ENCODE data around the gene EDC3. TPM values are rescaled to one million over a fixed set of nuclear protein-coding genes. Genes with fewer than 3 reads are reported as not detected.

Gene EDC3
- total RNA-seq, 1 experiment from 2014 or later, result 62.6 TPM

GRCh38 chr15:74611341-74611740, 84.5 kb downstream of the EDC3 start:
- BruUV-seq (replicated peaks), result no TSS peak
- ChIA-PET POLR2A (ENCODE audit: low non-redundant PET) (no interaction called here), CTCF (no interaction called here)
- no peak overlapping the region for H3K4me3 ChIP-seq (ENCODE audit: low read depth, low read length, poor library complexity, severe bottlenecking)
- no peaks in the 10 kb centered on the region for H3K27me3 ChIP-seq (replicated peaks; ENCODE audit: insufficient read depth, low read depth, low read length, poor library complexity)
- no peaks in the 10 kb centered on the region for H3K9me3 ChIP-seq (ENCODE audit: low read depth, low read length, poor library complexity, severe bottlenecking)
- intact Hi-C loops (cut with micrococcal nuclease; ENCODE audit: unreplicated experiment), result no loop called here
- H3K27ac ChIP-seq (ENCODE audit: low read depth, low read length, poor library complexity, severe bottlenecking), result no peak overlapping the region
- peaks cover 5% of the 10 kb centered on the region for H3K4me1 ChIP-seq (ENCODE audit: insufficient read depth, low read length, poor library complexity, severe bottlenecking)
- TF ChIP-seq CTCF (conservative IDR thresholded peaks at IDR 0.05; ENCODE audit: low read depth, low read length), result no peak
- no peak for TF ChIP-seq EZH2 (IDR thresholded peaks at IDR 0.05; ENCODE audit: borderline replicate concordance, low read depth, low read length, poor library complexity, severe bottlenecking)
- no peak for DNase-seq (ENCODE audit: low spot score)
- H3K36me3 ChIP-seq (ENCODE audit: insufficient read depth, low read length, poor library complexity, severe bottlenecking), result no peaks in the 10 kb centered on the region

- no peaks in the 10 kb centered on the region for H3K27me3 ChIP-seq (replicated peaks; ENCODE audit: insufficient read depth, low read depth, low read length, poor library complexity)
- no peak for DNase-seq (ENCODE audit: low spot score)
- H3K36me3 ChIP-seq (ENCODE audit: insufficient read depth, low read length, poor library complexity, severe bottlenecking), result no peaks in the 10 kb centered on the region
- TF ChIP-seq EZH2 (IDR thresholded peaks at IDR 0.05; ENCODE audit: borderline replicate concordance, low read depth, low read length, poor library complexity, severe bottlenecking), result no peak
- no peaks in the 10 kb centered on the region for H3K9me3 ChIP-seq (ENCODE audit: low read depth, low read length, poor library complexity, severe bottlenecking)
- peaks cover 5% of the 10 kb centered on the region for H3K4me1 ChIP-seq (ENCODE audit: insufficient read depth, low read length, poor library complexity, severe bottlenecking)
- no peak overlapping the region for H3K27ac ChIP-seq (ENCODE audit: low read depth, low read length, poor library complexity, severe bottlenecking)
- intact Hi-C loops (cut with micrococcal nuclease; ENCODE audit: unreplicated experiment), result no loop called here
- CTCF ChIA-PET, result no interaction called here
- no TSS peak for BruUV-seq (replicated peaks)
- POLR2A ChIA-PET (ENCODE audit: low non-redundant PET), result no interaction called here
- H3K4me3 ChIP-seq (ENCODE audit: low read depth, low read length, poor library complexity, severe bottlenecking), result no peak overlapping the region
Measured at GRCh38 chr15:74610302-74610951, 85.4 kb downstream of the EDC3 start.

- Histone ChIP-seq H3K4me3 (ENCODE audit: low read depth, low read length, poor library complexity, severe bottlenecking) (no peak overlapping the region), H3K9me3 (ENCODE audit: low read depth, low read length, poor library complexity, severe bottlenecking) (no peaks in the 10 kb centered on the region), H3K27me3 (replicated peaks; ENCODE audit: insufficient read depth, low read depth, low read length, poor library complexity) (no peaks in the 10 kb centered on the region), H3K27ac (ENCODE audit: low read depth, low read length, poor library complexity, severe bottlenecking) (no peak overlapping the region), H3K4me1 (ENCODE audit: insufficient read depth, low read length, poor library complexity, severe bottlenecking) (peaks cover 5% of the 10 kb centered on the region), H3K36me3 (ENCODE audit: insufficient read depth, low read length, poor library complexity, severe bottlenecking) (no peaks in the 10 kb centered on the region)
- TF ChIP-seq CTCF (conservative IDR thresholded peaks at IDR 0.05; ENCODE audit: low read depth, low read length) (no peak), EZH2 (IDR thresholded peaks at IDR 0.05; ENCODE audit: borderline replicate concordance, low read depth, low read length, poor library complexity, severe bottlenecking) (no peak)
- POLR2A ChIA-PET (ENCODE audit: low non-redundant PET), result no interaction called here
- BruUV-seq (replicated peaks), result no TSS peak
- DNase-seq (ENCODE audit: low spot score), result no peak
- intact Hi-C loops (cut with micrococcal nuclease; ENCODE audit: unreplicated experiment), result no loop called here
- CTCF ChIA-PET, result no interaction called here
Measured at GRCh38 chr15:74609938-74610301, 85.9 kb downstream of the EDC3 start.

GRCh38 chr15:74608786-74609185, 87.0 kb downstream of the EDC3 start:
- Histone ChIP-seq H3K4me1 (ENCODE audit: insufficient read depth, low read length, poor library complexity, severe bottlenecking) (no peaks in the 10 kb centered on the region), H3K4me3 (ENCODE audit: low read depth, low read length, poor library complexity, severe bottlenecking) (no peak overlapping the region), H3K9me3 (ENCODE audit: low read depth, low read length, poor library complexity, severe bottlenecking) (no peaks in the 10 kb centered on the region), H3K27ac (ENCODE audit: low read depth, low read length, poor library complexity, severe bottlenecking) (no peak overlapping the region), H3K36me3 (ENCODE audit: insufficient read depth, low read length, poor library complexity, severe bottlenecking) (no peaks in the 10 kb centered on the region), H3K27me3 (replicated peaks; ENCODE audit: insufficient read depth, low read depth, low read length, poor library complexity) (no peaks in the 10 kb centered on the region)
- ChIA-PET CTCF (interaction anchor here (0.7 kb wide), 1 partner anchor 13 kb away, joined by 3 read pairs; no protein-coding TSS in a partner anchor), POLR2A (ENCODE audit: low non-redundant PET) (no interaction called here)
- intact Hi-C loops (cut with micrococcal nuclease; ENCODE audit: unreplicated experiment), result no loop called here
- no TSS peak for BruUV-seq (replicated peaks)
- no peak for DNase-seq (ENCODE audit: low spot score)
- no peak for TF ChIP-seq CTCF (conservative IDR thresholded peaks at IDR 0.05; ENCODE audit: low read depth, low read length)
- TF ChIP-seq EZH2 (IDR thresholded peaks at IDR 0.05; ENCODE audit: borderline replicate concordance, low read depth, low read length, poor library complexity, severe bottlenecking), result no peak

Data from A673 (cell line).